Tibial nerve (tissue), 3 donors: ENCODE results near the gene QSOX1.

ENCODE experiments used
- POLR2A ChIP-seq, 2 donors: fragments of 450-650 bp; IDR thresholded peaks; one replicate each; pipeline ENCODE4 v1.6.1; 2017; ENCODE audit warnings: antibody characterized with exemption in 2 of 2, mild to moderate bottlenecking in 2 of 2, moderate library complexity in 2 of 2
- TF ChIP-seq, protein P1 (sequence below), 5 experiments: fragments of 200-600 bp in 3 of 5; fragments of 450-650 bp in 2 of 5; sonication (generic) in 3 of 5; IDR thresholded peaks; one replicate each; pipeline ENCODE4 v1.5.1; 2016 to 2019; ENCODE audit warnings: antibody characterized with exemption in 5 of 5, mild to moderate bottlenecking in 3 of 5, moderate library complexity in 2 of 5

DNA sequence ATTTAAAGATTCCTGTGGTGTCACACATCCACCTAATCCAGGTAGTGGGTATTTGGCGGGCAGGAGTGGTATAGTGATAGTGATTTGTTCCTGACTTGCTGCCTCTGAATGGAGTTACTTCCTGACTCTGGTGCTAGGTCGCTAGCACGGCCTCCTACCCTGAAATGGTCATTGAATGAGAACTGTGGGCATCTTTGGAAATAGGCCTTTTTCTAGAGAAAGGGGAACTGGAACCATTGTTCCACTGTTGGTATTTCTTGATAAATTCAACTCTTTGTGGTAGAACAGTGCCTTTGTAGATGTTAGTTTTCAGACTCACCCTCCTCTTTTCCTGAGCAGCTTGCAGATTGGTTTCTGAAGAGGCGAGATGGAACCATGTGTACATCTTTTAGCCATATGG, 1.5 kb downstream of the QSOX1 start:
- TF ChIP-seq, protein P1, sequence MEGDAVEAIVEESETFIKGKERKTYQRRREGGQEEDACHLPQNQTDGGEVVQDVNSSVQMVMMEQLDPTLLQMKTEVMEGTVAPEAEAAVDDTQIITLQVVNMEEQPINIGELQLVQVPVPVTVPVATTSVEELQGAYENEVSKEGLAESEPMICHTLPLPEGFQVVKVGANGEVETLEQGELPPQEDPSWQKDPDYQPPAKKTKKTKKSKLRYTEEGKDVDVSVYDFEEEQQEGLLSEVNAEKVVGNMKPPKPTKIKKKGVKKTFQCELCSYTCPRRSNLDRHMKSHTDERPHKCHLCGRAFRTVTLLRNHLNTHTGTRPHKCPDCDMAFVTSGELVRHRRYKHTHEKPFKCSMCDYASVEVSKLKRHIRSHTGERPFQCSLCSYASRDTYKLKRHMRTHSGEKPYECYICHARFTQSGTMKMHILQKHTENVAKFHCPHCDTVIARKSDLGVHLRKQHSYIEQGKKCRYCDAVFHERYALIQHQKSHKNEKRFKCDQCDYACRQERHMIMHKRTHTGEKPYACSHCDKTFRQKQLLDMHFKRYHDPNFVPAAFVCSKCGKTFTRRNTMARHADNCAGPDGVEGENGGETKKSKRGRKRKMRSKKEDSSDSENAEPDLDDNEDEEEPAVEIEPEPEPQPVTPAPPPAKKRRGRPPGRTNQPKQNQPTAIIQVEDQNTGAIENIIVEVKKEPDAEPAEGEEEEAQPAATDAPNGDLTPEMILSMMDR (IDR thresholded peaks at IDR 0.05), result no peak
- no peak for TF ChIP-seq POLR2A (IDR thresholded peaks at IDR 0.05)
